Activated CD4-positive, CD25-positive, alpha-beta regulatory T cell treated with anti-CD3 and anti-CD28 coated beads, Interleukin-2, amount 50 U/mL, for 16 hours (primary cell): ENCODE data around the gene GPR156.

Experiments used
- DNase-seq: peaks from one replicate; pipeline ENCODE4 v3.0.0-alpha.2; 2020; ENCODE audit warnings: low read depth, low spot score

GPR156 gene

GRCh38 chr3:120125992-120126391 lies 159.0 kb downstream of the GPR156 start:
- DNase-seq, result no peak

GRCh38 chr3:120119846-120120510 lies 165.0 kb downstream of the GPR156 start:
- DNase-seq, result no peak
